Duodenal mucosa (tissue), 2 donors: ENCODE results near the gene DGKI.
"Not testable (repeated sequence)": the region's sequence is repeated elsewhere in the genome, so short reads cannot be mapped to it uniquely, and the experiment has no call there.

ENCODE experiments used
- H3K27ac ChIP-seq: one replicate; pipeline ENCODE4 v1.7.0; 2013; ENCODE audit warnings: low read depth, low read length
- H3K27me3 ChIP-seq, 2 donors: one replicate each; pipeline ENCODE4 v1.7.0; 2013; ENCODE audit warnings: low read length in 2 of 2, control low read depth in 1 of 2; ENCODE audit not compliant: insufficient read depth in 2 of 2, control insufficient read depth in 1 of 2
- H3K36me3 ChIP-seq, 2 donors: one replicate each; pipeline ENCODE4 v1.7.0; 2013; ENCODE audit warnings: low read length in 2 of 2, control low read depth in 1 of 2; ENCODE audit not compliant: insufficient read depth in 2 of 2, control insufficient read depth in 1 of 2
- H3K4me1 ChIP-seq, 2 donors: one replicate each; pipeline ENCODE4 v1.7.0; 2013; ENCODE audit warnings: low read length in 2 of 2, control low read depth in 1 of 2; ENCODE audit not compliant: insufficient read depth in 2 of 2, control insufficient read depth in 1 of 2
- H3K4me3 ChIP-seq, 2 donors: one replicate each; pipeline ENCODE4 v1.7.0; 2013; ENCODE audit warnings: low read length in 2 of 2, low read depth in 1 of 2
- H3K9ac ChIP-seq, 2 donors: one replicate each; pipeline ENCODE4 v1.7.0; 2013; ENCODE audit warnings: low read length in 2 of 2, low read depth in 1 of 2
- H3K9me3 ChIP-seq, 2 donors: one replicate each; pipeline ENCODE4 v1.7.0; 2013; ENCODE audit warnings: low read length in 2 of 2, control low read depth in 1 of 2; ENCODE audit not compliant: control insufficient read depth in 1 of 2

The DGKI gene

DNA sequence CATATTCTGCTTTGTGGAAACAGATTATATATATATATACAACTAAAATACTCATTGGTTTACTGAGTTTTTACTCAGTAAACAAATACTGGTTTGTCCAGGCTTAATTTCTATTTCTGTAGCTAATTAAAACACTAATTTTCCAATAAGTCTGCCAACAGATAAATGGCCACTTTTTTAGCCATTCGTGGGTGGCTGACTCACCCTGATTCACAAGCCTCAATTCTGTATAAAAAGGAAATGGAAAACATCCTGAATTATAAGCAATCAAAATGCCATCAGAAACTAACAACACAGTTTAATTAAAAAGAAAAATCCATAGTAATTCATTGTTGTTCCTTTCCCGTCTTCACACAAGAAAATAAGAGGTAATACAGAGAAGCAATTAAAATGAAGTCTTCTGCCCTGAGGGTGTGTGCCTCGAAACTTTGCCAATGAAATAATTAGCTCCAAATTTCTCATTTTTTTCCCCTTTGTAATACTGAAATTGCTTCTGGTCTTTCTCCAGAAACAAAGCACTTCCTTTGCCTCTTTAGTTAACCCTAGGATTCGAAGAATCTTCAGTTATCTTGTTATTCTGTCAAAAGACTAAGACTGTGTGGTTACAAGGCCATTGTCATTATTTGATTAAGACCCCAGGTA is 384.6 kb downstream of the DGKI start:
- H3K27me3 ChIP-seq, result no peaks in the 10 kb centered on the region
- no peak overlapping the region for H3K9ac ChIP-seq
- no peaks in the 10 kb centered on the region for H3K9me3 ChIP-seq
- H3K4me1 ChIP-seq, result no peaks in the 10 kb centered on the region
- no peak overlapping the region for H3K27ac ChIP-seq
- no peak overlapping the region for H3K4me3 ChIP-seq
- no peaks in the 10 kb centered on the region for H3K36me3 ChIP-seq

DNA sequence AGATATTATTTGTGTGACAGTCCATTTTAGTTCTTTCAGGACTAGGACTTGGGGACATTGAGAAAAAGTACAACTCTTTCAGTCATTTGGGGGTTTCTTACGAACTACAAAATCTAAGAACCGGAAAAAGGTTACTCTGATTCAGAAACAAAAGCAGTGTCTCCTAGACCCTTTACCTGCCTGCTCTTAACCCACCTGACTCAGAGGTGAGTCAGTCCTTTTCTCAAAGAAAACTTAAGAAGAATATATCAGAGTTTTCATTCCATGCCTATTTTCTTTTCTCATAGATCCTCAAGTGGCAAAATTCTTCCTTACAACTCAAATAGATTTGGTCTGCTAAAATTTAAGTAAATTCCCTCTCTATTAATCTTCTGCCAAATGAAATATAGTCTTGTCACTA is 388.4 kb downstream of the DGKI start:
- Histone ChIP-seq H3K27me3 (no peaks in the 10 kb centered on the region), H3K9me3 (no peaks in the 10 kb centered on the region), H3K27ac (no peak overlapping the region), H3K36me3 (no peaks in the 10 kb centered on the region), H3K4me3 (no peak overlapping the region), H3K9ac (no peak overlapping the region), H3K4me1 (no peaks in the 10 kb centered on the region)

GRCh38 chr7:137454767-137455166 is 392.0 kb downstream of the DGKI start:
- no peak overlapping the region for H3K9ac ChIP-seq
- H3K9me3 ChIP-seq, result no peaks in the 10 kb centered on the region
- no peak overlapping the region for H3K27ac ChIP-seq
- no peak overlapping the region for H3K4me3 ChIP-seq
- H3K36me3 ChIP-seq, result no peaks in the 10 kb centered on the region
- no peaks in the 10 kb centered on the region for H3K27me3 ChIP-seq
- no peaks in the 10 kb centered on the region for H3K4me1 ChIP-seq

DNA sequence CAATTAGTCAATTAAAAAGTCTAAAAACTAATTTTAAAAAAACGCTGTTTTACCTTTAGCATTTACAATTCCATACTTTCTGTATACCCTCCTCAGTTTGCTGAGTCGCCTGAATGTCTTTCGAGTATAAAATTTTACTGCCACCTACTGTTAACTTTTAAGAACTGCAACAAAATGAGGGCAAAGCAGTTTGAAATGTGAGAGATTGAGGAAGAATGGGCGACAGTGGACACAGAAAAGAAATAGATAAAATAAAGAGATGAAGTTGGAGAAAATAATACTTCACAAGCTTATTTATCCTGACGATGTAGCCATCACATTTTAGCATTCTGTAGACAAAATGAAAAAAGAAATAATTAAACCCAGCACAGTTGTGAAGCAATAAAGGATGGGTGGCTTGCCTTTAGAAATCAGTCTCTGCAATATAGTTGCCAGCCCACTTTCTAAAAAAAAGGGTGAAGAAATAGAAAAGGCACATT is 392.5 kb downstream of the DGKI start:
- Histone ChIP-seq H3K27ac (no peak overlapping the region), H3K4me3 (no peak overlapping the region), H3K36me3 (no peaks in the 10 kb centered on the region), H3K4me1 (no peaks in the 10 kb centered on the region), H3K9me3 (no peaks in the 10 kb centered on the region), H3K27me3 (no peaks in the 10 kb centered on the region), H3K9ac (no peak overlapping the region)

- H3K4me3 ChIP-seq, result no peak overlapping the region
- H3K9ac ChIP-seq, result no peak overlapping the region
- H3K4me1 ChIP-seq, result no peaks in the 10 kb centered on the region
- no peaks in the 10 kb centered on the region for H3K9me3 ChIP-seq
- no peaks in the 10 kb centered on the region for H3K27me3 ChIP-seq
- H3K27ac ChIP-seq, result no peak overlapping the region
- H3K36me3 ChIP-seq, result no peaks in the 10 kb centered on the region
These were observed 393.4 kb downstream of the DGKI start for GRCh38 chr7:137453356-137453755.

DNA sequence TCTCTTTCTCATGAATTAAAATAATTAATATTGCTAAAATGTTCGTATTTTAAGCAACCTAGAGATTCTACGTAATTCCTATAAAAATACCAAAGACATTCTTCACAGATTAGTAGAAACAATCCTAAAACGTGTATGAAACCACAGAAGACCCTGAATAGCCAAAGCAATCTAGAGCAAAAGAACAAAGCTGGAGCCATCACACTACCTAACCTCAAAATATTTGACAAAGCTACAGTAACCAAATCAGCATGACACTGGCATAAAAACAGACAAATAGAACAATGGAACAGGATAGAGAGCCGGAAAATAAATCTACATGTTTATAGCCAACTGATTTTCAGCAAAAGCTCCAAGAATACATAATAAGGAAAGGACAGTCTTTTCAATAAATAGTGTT is 397.8 kb downstream of the DGKI start:
- Histone ChIP-seq H3K27me3 (no peaks in the 10 kb centered on the region), H3K9me3 (no peaks in the 10 kb centered on the region), H3K27ac (no peak overlapping the region), H3K4me3 (no peak overlapping the region), H3K4me1 (no peaks in the 10 kb centered on the region), H3K9ac (no peak overlapping the region), H3K36me3 (no peaks in the 10 kb centered on the region)

DNA sequence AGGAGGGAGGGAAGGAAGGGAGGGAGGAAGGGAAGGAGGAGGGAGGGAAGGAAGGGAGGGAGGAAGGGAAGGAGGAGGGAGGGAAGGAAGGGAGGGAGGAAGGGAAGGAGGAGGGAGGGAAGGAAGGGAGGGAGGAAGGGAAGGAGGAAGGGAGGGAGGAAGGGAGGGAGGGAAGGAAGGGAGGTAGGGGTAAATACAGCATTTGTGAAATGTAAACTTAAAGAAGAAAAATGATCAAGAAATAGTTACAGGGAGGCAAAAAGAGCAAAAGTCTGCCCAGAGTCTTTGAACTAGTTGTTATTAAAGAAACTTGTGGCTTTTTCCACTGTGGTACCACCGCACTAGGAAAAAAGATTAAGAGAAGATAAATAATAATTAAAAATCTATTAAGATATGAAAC is 398.2 kb downstream of the DGKI start:
- H3K36me3 ChIP-seq, H3K4me3 ChIP-seq, H3K4me1 ChIP-seq, H3K9ac ChIP-seq, H3K9me3 ChIP-seq, H3K27me3 ChIP-seq, H3K27ac ChIP-seq: not testable (repeated sequence)

DNA sequence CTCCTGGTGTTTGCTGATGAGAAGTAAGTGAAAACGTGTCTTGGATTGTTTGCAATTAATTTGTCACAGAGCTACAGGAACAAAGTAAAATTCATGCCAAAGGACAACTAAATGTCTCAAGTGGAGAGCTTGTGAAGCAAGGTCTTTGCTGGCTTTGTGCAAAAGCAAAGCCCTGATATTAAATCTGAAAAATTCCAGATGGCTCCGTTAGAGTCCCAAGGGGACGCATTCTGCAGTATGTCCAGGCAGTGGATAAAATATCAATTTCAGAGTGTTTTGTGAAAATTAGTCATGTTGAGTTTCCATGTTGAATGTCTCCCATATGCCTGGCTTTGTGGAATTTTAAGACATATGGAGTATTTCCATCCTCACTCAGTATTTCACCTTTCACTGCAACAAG is 400.7 kb downstream of the DGKI start:
- Histone ChIP-seq H3K4me3 (no peak overlapping the region), H3K4me1 (no peaks in the 10 kb centered on the region), H3K27ac (no peak overlapping the region), H3K9ac (no peak overlapping the region), H3K27me3 (no peaks in the 10 kb centered on the region), H3K9me3 (no peaks in the 10 kb centered on the region), H3K36me3 (no peaks in the 10 kb centered on the region)

DNA sequence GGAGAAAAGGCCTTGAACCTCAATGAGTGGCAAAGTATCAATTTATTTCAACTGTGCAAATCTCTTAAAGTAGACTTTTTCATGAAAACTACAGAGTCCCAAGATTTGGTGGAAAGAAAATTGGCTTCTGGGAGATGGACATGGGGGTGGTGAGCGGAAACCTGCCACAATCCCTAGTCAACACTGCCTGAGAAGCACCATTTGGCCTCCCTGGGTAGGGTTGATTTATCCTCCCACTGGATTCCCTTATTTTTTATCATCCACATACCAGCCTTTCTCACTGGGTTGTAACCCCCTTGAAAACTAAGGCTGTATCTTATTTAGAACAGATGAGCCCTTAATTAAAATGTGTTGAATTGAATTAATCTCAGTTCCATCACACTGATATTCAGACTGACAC is 401.5 kb downstream of the DGKI start:
- Histone ChIP-seq H3K4me1 (no peaks in the 10 kb centered on the region), H3K9ac (no peak overlapping the region), H3K36me3 (no peaks in the 10 kb centered on the region), H3K27ac (no peak overlapping the region), H3K4me3 (no peak overlapping the region), H3K27me3 (no peaks in the 10 kb centered on the region), H3K9me3 (no peaks in the 10 kb centered on the region)

GRCh38 chr7:137443616-137444015 is 403.2 kb downstream of the DGKI start:
- no peak overlapping the region for H3K4me3 ChIP-seq
- H3K27ac ChIP-seq, result no peak overlapping the region
- H3K4me1 ChIP-seq, result no peaks in the 10 kb centered on the region
- H3K27me3 ChIP-seq, result no peaks in the 10 kb centered on the region
- H3K9ac ChIP-seq, result no peak overlapping the region
- H3K36me3 ChIP-seq, result no peaks in the 10 kb centered on the region
- H3K9me3 ChIP-seq, result no peaks in the 10 kb centered on the region

GRCh38 chr7:137441451-137441850 is 405.3 kb downstream of the DGKI start:
- Histone ChIP-seq H3K36me3 (no peaks in the 10 kb centered on the region), H3K27ac (no peak overlapping the region), H3K9me3 (no peaks in the 10 kb centered on the region), H3K4me3 (no peak overlapping the region), H3K4me1 (no peaks in the 10 kb centered on the region), H3K9ac (no peak overlapping the region), H3K27me3 (no peaks in the 10 kb centered on the region)
